HG03342 (cell line): ENCODE measurements around the gene P2RY8.
"Not testable (repeated sequence)": the region's sequence is repeated elsewhere in the genome, so short reads cannot be mapped to it uniquely, and the experiment has no call there.

ENCODE experiments used
- ATAC-seq: cut with Tn5 transposase; IDR thresholded peaks from one replicate; pipeline ENCODE4 v1.9.1; 2021; ENCODE audit warnings: mild to moderate bottlenecking, moderate library complexity; ENCODE audit not compliant: unreplicated experiment

The P2RY8 gene

GRCh38 chrX:1488745-1489144 is 48.2 kb downstream of the P2RY8 start:
- ATAC-seq = no peak

DNA sequence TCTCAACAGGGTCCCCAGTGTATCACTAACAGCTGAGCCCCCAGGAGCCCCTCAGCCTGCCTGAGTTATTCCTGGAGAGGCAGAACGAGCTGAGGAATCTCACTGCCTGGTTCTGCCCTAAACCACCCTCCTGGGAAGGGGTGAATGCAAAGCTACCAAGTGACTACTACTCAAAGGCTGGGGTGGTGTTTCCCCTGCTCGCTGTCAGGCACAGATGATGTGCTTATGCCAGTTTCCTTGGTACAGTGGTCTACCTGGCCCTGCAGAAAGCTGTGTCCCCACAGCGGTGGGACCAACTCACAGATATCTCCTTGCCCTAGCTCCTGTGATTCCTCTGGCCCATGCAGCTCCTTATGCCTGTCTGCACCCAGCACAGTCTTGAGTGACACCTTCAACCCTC is 48.8 kb downstream of the P2RY8 start:
- ATAC-seq = no peak

- no peak for ATAC-seq
Observed at GRCh38 chrX:1487401-1487800, 49.6 kb downstream of the P2RY8 start.

DNA sequence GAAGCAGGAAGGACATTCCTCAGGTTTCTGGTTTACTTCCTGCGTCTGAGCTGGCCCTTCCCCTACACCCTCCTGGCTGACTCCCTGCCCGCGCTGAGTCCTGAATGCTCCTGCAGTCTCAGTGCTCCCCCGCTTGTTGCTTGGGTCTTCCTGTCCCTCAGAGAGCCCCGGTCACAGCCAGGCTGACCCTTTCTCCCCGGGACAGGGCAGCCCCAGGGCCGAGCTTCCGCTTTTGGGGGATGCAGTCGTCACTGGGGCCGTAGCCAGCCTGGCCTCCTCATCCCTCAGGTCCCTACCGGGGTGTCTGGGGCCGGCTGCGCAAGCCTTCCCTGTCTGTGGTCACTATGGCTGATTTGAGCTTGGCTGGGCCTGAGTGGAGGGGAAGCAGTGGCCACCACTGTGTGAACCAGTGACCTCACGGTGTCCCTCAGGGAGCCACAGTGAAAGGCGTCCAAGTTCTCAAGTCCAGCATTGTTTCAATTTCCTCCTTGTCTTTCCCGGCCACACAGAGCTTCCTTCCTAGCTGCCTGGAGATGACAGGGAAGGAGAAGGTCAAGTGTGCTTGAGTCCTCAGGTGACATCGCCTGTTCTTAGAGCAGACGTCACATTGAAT is 50.1 kb downstream of the P2RY8 start:
- ATAC-seq = no peak

- no peak for ATAC-seq
Observed at GRCh38 chrX:1486177-1486576, 50.8 kb downstream of the P2RY8 start.

DNA sequence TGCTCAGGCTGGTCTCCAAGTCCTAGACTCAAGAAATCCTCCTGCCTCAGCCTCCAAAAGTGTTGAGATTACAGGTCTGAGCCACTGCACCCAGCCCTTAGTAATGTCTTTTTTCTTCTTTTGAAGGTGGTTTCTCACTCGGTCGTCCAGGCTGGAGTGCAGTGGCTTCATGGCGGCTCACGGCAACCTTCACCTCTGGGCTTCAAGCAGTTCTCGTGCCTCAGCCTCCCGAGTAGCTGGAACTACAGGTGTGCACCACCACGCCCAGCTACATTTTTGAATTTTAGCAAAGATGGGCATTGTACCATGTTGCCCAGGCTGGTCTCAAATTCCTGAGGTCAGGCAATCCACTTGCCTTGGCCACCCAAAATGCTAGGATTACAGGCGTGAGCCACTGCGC is 52.0 kb downstream of the P2RY8 start:
- ATAC-seq = no peak

- peak; percentile 2 for ATAC-seq
Observed at GRCh38 chrX:1484638-1485019, 52.4 kb downstream of the P2RY8 start.

DNA sequence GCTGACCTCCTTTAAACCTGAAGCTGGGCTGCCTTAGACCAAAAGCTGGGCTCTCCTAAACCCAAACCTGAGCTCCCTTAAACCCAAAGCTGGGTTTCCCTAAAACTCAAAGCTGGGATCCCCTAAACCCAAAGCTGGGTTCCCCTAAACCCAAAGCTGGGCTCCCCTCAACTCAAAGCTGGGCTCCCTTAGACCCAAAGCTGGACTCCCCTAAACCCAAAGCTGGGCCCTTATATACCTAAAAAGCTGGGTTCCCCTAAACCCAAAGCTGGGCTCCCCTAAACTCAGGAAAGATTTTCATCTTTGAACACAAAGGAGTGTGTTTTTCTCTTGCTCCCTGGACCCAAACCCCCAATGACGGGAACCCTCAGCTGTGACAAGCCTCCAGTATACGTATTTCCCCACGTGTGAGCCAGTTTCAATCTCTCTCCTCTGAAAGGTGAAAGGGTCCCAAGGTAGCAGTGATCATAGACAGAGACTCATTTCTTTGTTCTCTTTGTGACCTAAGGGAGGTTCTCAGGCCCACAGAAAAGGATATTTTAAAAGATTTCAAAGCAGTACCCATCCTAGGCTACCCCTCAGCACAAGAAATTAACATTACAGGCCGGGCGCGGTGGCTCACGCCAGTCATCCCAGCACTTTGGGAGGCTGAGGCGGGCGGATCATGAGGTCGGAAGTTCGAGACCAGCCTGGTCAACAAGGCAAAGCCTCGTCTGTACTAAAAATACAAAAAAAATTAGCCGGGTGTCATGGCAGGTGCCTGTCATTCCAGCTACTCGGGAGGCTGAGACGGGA is 52.9 kb downstream of the P2RY8 start:
- peak; percentile 64 for ATAC-seq

DNA sequence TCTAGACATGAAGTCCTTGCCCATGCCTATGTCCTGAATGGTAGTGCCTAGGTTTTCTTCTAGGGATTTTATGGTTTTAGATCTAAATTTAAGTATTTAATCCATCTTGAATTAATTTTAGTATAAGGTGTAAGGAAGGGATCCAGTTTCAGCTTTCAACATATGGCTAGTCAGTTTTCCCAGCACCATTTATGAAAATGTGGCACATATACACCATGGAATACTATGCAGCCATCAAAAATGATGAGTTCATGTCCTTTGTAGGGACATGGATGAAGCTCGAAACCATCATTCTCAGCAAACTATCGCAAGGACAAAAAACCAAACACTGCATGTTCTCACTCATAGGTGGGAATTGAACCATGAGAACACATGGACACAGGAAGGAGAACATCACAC is 54.5 kb downstream of the P2RY8 start:
- not testable (repeated sequence) for ATAC-seq

GRCh38 chrX:1481636-1482529 is 55.1 kb downstream of the P2RY8 start:
- ATAC-seq = peak; percentile 52

- no peak for ATAC-seq
Observed at GRCh38 chrX:1480082-1480785, 56.8 kb downstream of the P2RY8 start.

DNA sequence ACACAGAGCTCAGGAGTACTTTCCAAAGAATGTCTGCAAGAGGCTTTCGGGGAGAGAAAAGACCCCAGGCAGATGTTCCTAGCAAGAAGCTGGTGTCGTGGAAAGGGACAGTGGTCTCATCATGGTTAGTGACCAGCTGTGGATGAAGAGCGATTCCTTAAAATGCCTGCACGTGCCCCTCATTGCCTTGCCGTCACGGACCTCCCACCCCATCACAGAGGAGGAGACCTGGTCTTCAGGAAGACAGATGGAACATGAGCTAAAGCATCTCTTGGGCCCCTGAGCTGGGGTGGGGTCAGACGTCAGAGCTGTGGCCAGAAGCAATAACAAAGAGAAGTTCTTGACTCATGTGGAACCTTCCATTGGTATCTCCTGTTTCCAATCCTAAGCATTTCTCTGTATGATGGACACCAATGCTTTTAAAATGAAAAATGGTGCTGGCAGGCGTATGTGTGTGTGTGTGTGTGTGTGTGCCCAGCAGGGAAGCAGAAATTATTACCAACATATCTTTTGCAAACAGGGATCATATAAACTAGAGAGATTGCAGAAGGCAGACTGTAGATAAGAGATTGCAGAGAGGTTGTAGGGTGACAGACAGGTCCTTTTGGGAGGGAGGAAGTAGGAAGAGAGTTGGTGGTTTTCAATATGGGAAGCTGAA is 59.1 kb downstream of the P2RY8 start:
- no peak for ATAC-seq

DNA sequence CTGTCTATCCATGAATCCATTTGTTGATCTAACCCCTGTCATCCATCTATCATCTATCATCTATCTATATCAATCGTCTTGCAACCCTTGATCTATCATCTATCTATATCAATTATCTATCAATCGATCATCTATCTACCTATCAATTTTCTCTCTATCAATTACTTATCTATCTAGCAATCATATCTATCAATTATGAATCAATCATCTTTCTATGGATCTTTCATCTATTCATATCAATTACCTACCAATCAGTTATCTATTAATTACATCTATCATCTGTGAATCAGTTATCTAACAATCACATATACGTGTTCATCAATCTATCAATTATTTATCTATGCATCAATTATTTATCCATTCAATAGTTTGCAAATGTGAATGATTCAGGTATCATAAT is 59.8 kb downstream of the P2RY8 start:
- no peak for ATAC-seq

- no peak for ATAC-seq
Observed at GRCh38 chrX:1476682-1477081, 60.3 kb downstream of the P2RY8 start.

DNA sequence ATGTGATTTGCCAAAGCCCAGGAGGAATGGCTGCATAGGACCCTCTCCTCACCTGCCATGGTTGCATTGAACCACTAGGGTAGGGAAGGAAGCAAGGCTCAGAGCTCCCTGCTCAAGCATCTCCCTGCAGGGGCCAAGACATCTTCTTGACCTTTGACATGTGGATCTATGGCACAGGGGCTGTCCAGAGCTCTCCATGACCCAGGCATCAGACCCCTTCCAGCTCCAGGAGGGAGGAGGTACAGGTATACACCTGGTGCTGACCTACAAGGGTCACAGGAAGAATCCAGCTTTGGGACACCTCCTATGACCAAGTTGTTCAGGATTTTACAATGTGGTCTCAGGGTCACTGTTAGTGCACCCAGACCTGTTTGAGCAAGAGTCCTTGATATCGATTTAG is 61.1 kb downstream of the P2RY8 start:
- ATAC-seq = no peak

GRCh38 chrX:1475481-1475880 is 61.5 kb downstream of the P2RY8 start:
- no peak for ATAC-seq

- not testable (repeated sequence) for ATAC-seq
Observed at GRCh38 chrX:1474593-1474992, 62.4 kb downstream of the P2RY8 start.

GRCh38 chrX:1472975-1473374 is 64.0 kb downstream of the P2RY8 start:
- ATAC-seq = no peak

GRCh38 chrX:1468250-1468772 is 68.7 kb downstream of the P2RY8 start:
- ATAC-seq = peak; percentile 39

DNA sequence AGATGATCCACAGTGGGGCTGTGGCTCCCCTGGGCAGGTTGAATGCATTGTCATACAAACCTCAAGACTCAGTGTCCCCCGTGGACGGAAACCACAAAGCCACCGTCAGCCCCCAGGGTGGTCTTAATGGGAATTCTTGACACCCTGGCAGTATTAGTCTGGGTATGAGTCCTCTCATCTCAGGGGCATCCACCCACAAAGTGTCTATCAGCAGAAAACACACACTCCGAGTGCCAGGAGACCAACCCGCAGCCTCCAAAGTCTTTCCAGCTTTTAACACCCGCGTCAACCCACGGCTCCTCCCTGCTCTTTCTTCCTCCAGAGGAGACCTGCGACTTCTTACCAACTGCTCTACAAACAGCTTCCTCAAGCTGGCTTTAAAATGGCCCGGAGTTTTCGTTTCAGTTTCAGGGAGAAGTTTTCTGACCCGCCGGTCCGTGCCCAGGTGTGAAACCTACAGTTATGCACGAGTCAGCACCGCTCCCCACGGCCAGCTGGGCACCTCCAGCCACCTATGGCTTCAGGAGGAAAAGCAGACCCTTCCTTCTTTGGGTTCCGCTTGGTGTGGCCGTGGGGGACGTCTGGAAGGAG is 69.9 kb downstream of the P2RY8 start:
- ATAC-seq = peak; percentile 42
